Panc1 (cell line): ENCODE data around the gene SPTBN1.

Experiments used
- CTCF ChIP-seq: fragments of 450-650 bp; IDR thresholded peaks from 2 replicates; pipeline ENCODE4 v1.5.1; 2017; ENCODE audit warnings: mild to moderate bottlenecking
- POLR2AphosphoS5 ChIP-seq: IDR thresholded peaks from 2 replicates; pipeline ENCODE4 v1.6.1; 2012; ENCODE audit warnings: mild to moderate bottlenecking, low read depth, low read length, moderate library complexity
- REST ChIP-seq, 2 experiments: IDR thresholded peaks; 2 replicates each; pipeline ENCODE4 v1.6.1; 2011 to 2012; ENCODE audit warnings: low read depth in 2 of 2, control low read depth in 1 of 2, low read length in 1 of 2, mild to moderate bottlenecking in 1 of 2, moderate library complexity in 1 of 2; ENCODE audit not compliant: insufficient read depth in 1 of 2
- TCF7L2 ChIP-seq: IDR thresholded peaks from 2 replicates; pipeline ENCODE4 v1.6.1; 2011; ENCODE audit warnings: mild to moderate bottlenecking, low read depth, low read length, inconsistent platforms

GRCh38 chr2:54599326-54599710, 143.2 kb downstream of the SPTBN1 start:
- TF ChIP-seq CTCF (no peak), POLR2AphosphoS5 (no peak), REST (IDR thresholded peaks at IDR 0.05; ENCODE audit: insufficient read depth in 1 of 2, low read depth in 2 of 2, low read length in 1 of 2) (no peak), TCF7L2 (no peak)
